Measurements from ENCODE around the gene LPP. TPM values are rescaled to one million over a fixed set of nuclear protein-coding genes. Genes with fewer than 3 reads are reported as not detected.

LPP gene
- total and polyA plus RNA-seq, 9 of the 15 experiments (the other 6 are each of a cell fraction or from before 2014, with no cell fraction given): 0.07 to 0.18 TPM; not detected in 7

GRCh38 chr3:188936597-188937107 is 782.7 kb downstream of the LPP start:
- DNase-seq (ENCODE audit: extremely low read depth in 1 of 4, low spot score in 3 of 4): no peak
- Histone ChIP-seq H3K9ac (ENCODE audit: insufficient read depth in 1 of 2, low read depth in 2 of 2, low read length in 2 of 2) (no peak overlapping the region), H3K4me1 (replicated peaks in 1 of 2; ENCODE audit: control insufficient read depth in 2 of 2, insufficient read depth in 2 of 2, low read length in 2 of 2) (no peaks in the 10 kb centered on the region), H3K9me1 (ENCODE audit: control insufficient read depth, insufficient read depth, low read length) (no peaks in the 10 kb centered on the region), H2AFZ (ENCODE audit: low read depth, low read length) (no peak overlapping the region), H3K4me3 (no peak overlapping the region), H3K9me3 (replicated peaks; ENCODE audit: control insufficient read depth, insufficient read depth, low read depth, low read length) (no peaks in the 10 kb centered on the region), H4K20me1 (replicated peaks; ENCODE audit: control insufficient read depth, insufficient read depth, low read length) (no peaks in the 10 kb centered on the region), H3K4me2 (ENCODE audit: insufficient read depth, low read length) (no peak overlapping the region), H3K27ac (ENCODE audit: extremely low read depth, low read depth, low read length) (no peak overlapping the region), H3K27me3 (ENCODE audit: control insufficient read depth in 2 of 2, insufficient read depth in 2 of 2, low read length in 2 of 2) (no peaks in the 10 kb centered on the region), H3K79me2 (ENCODE audit: control insufficient read depth, insufficient read depth, low read length) (no peaks in the 10 kb centered on the region), H3K36me3 (ENCODE audit: control insufficient read depth, insufficient read depth, low read length) (no peaks in the 10 kb centered on the region)
- 0% methylated on average over 3 of the region's 3 CpGs for WGBS (ENCODE audit: insufficient coverage, low coverage, missing lambda C conversion rate)
- CTCF ChIA-PET (ENCODE audit: low intra/inter-chr PET ratio): no interaction called here
- no peak for FAIRE-seq
- no peak for ATAC-seq
- in situ Hi-C loops (cut with MboI): no loop called here
- intact Hi-C loops (cut with micrococcal nuclease): no loop called here
- no TSS peak for BruUV-seq (replicated peaks)
- POLR2A ChIA-PET: no interaction called here
- TF ChIP-seq ZNF277 (CRISPR knock-in tag; IDR thresholded peaks at IDR 0.05; ENCODE audit: borderline replicate concordance) (no peak), TSHZ1 (CRISPR knock-in tag; IDR thresholded peaks at IDR 0.05) (no peak), FOXO4 (CRISPR knock-in tag; IDR thresholded peaks at IDR 0.05) (no peak), RREB1 (CRISPR knock-in tag; IDR thresholded peaks at IDR 0.05) (no peak), ZBTB43 (CRISPR knock-in tag; IDR thresholded peaks at IDR 0.05) (no peak), NCOA2 (IDR thresholded peaks at IDR 0.05; ENCODE audit: partially characterized antibody in 2 of 2) (no peak), NR1H2 (CRISPR knock-in tag; IDR thresholded peaks at IDR 0.05) (no peak), POLR2AphosphoS2 (IDR thresholded peaks at IDR 0.05; ENCODE audit: low read length) (no peak)

Measured in K562 (cell line).